Mucosa of descending colon (tissue), 3 donors: Measurements from ENCODE around the gene NSDHL. TPM values are rescaled to one million over a fixed set of nuclear protein-coding genes. Genes with fewer than 3 reads are reported as not detected.

Experiments used
- ATAC-seq: fragments of 200-7000 bp; cut with Tn5 transposase; one replicate; pipeline ENCODE4 v1.9.1; 2020; ENCODE audit warnings: mild to moderate bottlenecking, moderate library complexity
- DNase-seq, 3 donors: peaks; one replicate each; pipeline ENCODE4 v3.0.0-alpha.2; 2020
- H3K36me3 ChIP-seq: fragments of 200-600 bp; one replicate; pipeline ENCODE4 v1.8.0; 2021; ENCODE audit warnings: low read depth, mild to moderate bottlenecking
- H3K4me1 ChIP-seq: fragments of 200-600 bp; one replicate; pipeline ENCODE4 v1.8.0; 2021; ENCODE audit warnings: low read depth, mild to moderate bottlenecking
- H3K4me3 ChIP-seq: fragments of 200-600 bp; one replicate; pipeline ENCODE4 v1.8.0; 2021; ENCODE audit warnings: mild to moderate bottlenecking
- H3K9me3 ChIP-seq: fragments of 200-600 bp; one replicate; pipeline ENCODE4 v1.8.0; 2021; ENCODE audit warnings: mild to moderate bottlenecking
- CTCF ChIP-seq: fragments of 200-600 bp; IDR thresholded peaks from one replicate; pipeline ENCODE4 v1.8.0; 2022; ENCODE audit warnings: antibody characterized with exemption, mild to moderate bottlenecking
- intact Hi-C, 2 donors: fragments of 100-400 bp; cut with DNase I in 1 of 2; cut with micrococcal nuclease in 1 of 2; formaldehyde crosslinking; loops; one replicate each; pipeline versions ENCODE4 v1.11.0 to v1.11.1; 2022; cut with DNase I, micrococcal nuclease
- total RNA-seq, 3 donors: library from RNA; stranded (reverse); fragmentation: NEBNext Ultra II Directional in 2 of 3; extraction: Animal tissue kit (Norgen Biotek cat#: 25700) in 2 of 3; gene quantifications; one replicate each; pipeline versions ENCODE4 v1.2.1 to v1.2.4, GENCODE V29; 2021 to 2023
- donor health status: DM: no; HTN: no; CAD: no; lungs with moderate emphysema.
- donor health status: DM: no; HTN: no; CAD: no.
- donor health status: DM: no; HTN: yes; CAD: no.

NSDHL gene
- total RNA-seq, 3 donors from 2014 or later = 13.1 to 26.4 (median 20.3) TPM

DNA sequence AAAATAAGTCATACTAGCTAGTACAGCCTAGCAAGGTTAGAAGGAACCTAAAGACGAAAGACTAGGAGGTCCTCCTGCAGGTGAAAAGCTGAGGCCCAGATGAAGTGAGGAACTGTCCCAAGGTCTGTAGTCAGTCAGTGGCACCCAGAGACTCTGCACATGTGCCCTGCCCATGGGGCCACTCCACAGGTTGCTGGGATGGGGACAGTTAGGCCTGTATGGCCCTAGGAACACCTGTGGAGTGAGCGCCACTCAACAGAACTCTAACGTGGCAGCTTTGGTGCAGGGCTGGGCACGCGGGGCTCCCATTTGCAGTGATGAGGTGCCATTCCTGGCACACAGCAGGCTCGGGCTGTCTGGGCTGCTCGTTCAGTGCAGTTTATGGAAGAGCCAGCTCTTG lies 81.8 kb downstream of the NSDHL start:
- no peak for ATAC-seq
- H3K36me3 ChIP-seq = no peaks in the 10 kb centered on the region
- no peaks in the 10 kb centered on the region for H3K9me3 ChIP-seq
- H3K4me1 ChIP-seq = no peaks in the 10 kb centered on the region
- no peak for TF ChIP-seq CTCF
- intact Hi-C loops = no loop called here
- H3K4me3 ChIP-seq = no peak overlapping the region
- DNase-seq = no peak

DNA sequence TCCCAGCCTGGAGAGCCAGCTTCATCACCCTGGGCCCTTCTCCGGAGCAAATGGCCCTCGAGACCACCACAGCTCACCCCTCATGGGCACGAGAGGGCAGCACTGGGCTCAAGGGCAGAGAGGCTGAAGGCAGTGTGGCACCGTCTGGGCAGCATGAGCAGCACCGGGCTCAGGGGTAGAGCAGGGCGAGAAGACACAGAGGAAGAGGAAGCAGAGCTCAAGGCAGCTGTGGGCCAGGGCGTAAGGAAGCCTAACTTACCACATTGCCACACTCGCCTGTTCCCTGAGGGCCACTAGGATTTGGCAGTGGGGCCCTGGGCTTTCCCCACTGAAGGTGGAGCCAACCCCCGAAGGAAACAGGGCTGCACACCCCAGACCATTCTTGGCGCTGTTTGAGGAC lies 82.5 kb downstream of the NSDHL start:
- intact Hi-C loops = no loop called here
- Histone ChIP-seq H3K4me3 (no peak overlapping the region), H3K36me3 (no peaks in the 10 kb centered on the region), H3K9me3 (no peaks in the 10 kb centered on the region), H3K4me1 (no peaks in the 10 kb centered on the region)
- ATAC-seq (no peak), DNase-seq (no peak)
- TF ChIP-seq CTCF = no peak

DNA sequence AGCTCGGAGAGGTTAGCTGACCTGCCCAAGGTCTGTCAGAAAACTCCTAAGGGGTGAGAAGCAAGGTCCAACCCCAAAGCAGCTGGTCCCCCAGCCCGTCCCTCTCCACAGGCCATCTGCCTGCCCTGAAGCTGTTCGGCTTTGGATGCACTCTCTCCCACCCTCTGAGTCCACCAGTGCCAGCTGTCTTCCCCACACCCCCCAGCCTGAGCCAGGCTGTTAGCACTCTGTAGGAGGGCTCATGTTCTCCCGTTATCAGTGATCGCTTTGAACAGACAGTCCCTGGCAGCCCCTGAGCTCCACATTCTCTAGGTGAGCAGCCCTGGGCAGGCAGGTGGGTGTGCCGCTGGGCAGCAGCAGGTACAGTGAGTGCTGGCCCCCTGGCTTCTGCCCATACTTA lies 83.0 kb downstream of the NSDHL start:
- no peak overlapping the region for H3K4me3 ChIP-seq
- no peak for DNase-seq
- H3K9me3 ChIP-seq = no peaks in the 10 kb centered on the region
- intact Hi-C loops = no loop called here
- no peaks in the 10 kb centered on the region for H3K36me3 ChIP-seq
- TF ChIP-seq CTCF = no peak
- no peak for ATAC-seq
- H3K4me1 ChIP-seq = no peaks in the 10 kb centered on the region

DNA sequence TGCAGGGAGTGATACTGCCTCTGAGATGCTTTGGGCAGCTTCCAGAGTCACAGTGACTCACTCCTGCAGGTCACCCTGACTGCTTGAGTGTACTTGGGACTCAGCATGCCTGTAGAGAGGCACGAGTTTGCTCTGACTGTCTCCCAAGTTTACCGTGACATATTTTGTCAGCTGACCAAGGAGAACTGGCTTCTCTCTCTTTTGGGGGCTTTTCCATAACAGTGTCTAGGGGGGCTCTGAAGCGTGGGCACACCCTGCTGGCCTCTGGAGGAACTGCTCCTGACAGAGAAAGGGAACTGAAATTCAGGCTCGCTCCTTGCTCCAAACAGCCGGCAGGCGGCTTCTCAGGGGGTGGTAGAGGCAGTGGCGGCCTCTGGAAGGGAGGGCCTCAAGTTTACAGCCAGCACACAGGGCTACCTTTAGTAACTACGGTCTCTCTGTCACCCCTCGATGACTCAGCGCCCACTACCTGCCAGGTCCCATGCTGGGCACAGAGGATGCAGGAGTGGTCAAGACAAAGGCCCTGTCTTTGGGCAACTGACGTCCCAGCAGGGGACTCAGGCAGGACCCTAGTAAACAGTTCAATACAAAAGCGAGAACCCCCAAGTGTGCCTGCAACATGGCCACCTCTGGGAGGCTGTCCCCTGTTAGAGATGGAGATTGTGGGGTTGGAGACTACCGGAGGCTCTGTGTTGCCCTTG lies 84.8 kb downstream of the NSDHL start:
- DNase-seq (no peak), ATAC-seq (peak; percentile 29)
- no peak for TF ChIP-seq CTCF

DNA sequence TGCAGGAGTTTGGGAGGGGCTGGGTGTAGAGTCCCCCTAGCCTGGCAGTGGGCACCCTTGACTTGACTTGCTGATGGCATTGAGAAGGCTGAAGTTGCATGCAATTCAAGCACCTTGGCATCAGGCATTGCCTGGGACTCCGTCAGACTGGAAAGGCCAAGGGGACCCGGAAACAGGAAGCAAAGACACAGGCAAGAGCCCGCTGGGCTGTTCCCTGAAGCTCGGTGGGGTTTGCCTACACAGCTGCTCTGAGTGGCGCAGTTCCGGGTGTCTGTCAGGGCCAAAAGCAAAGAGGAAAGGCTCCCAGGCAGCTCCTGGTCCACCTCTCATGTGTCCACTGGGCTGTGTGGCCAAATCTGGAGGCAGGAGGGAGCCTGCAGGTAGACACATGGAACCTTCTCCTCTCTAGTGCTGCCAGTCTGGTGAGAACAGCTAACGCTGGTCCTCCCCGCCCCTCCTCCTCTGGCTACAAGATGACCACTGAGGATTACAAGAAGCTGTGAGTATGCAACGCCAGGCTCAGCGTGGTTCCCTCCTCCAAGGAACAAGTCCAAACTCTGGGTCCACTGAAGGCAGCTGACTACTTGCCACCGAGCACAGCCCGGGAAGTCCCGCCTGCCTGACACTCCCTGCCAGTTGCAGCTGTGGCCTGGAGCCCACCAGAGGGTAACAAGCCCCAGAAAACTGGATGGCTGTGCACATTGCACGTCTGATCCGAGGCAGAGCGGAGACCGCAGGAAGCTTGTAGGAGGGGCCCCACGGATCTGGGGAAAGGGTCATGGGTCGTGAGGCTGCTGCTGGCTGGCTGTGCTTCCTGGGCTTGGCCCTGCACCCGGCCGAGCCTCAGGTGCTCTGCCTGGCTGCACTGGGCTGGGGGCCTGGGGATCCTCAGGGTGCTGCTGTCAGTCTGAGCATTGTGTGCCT lies 87.1 kb downstream of the NSDHL start:
- intact Hi-C loops = no loop called here
- TF ChIP-seq CTCF = no peak
- H3K36me3 ChIP-seq = no peaks in the 10 kb centered on the region

More for the DNA sequence above, 84.8 kb downstream of the NSDHL start:
- Histone ChIP-seq H3K9me3 (no peaks in the 10 kb centered on the region), H3K4me3 (no peak overlapping the region), H3K4me1 (no peaks in the 10 kb centered on the region), H3K36me3 (no peaks in the 10 kb centered on the region)
- intact Hi-C loops = no loop called here

More for the DNA sequence above, 87.1 kb downstream of the NSDHL start:
- ATAC-seq = peak; percentile 40
- Histone ChIP-seq H3K4me3 (no peak overlapping the region), H3K4me1 (no peaks in the 10 kb centered on the region), H3K9me3 (no peaks in the 10 kb centered on the region)
- peak in 1 of 3 donors; percentile 37 for DNase-seq
